Renal cortex interstitium (tissue), 11 donors: ENCODE measurements around the gene MPHOSPH6. TPM values are rescaled to one million over a fixed set of nuclear protein-coding genes. Genes with fewer than 3 reads are reported as not detected.
"Not testable (repeated sequence)": the region's sequence is repeated elsewhere in the genome, so short reads cannot be mapped to it uniquely, and the experiment has no call there.

Experiments
- DNase-seq, 11 donors: peaks; one replicate each; pipeline ENCODE4 v3.0.0-alpha.2; 2013; ENCODE audit warnings: low read depth in 9 of 11, low spot score in 4 of 11; ENCODE audit errors: extremely low read depth in 1 of 11
- polyA plus RNA-seq, 3 donors: library from polyadenylated mRNA; unstranded; fragments of 120-200 nt; gene quantifications; one replicate each; pipeline ENCODE4 v1.2.1, GENCODE V29; 2013; ENCODE audit not compliant: insufficient read length in 3 of 3

Gene MPHOSPH6
- polyA plus RNA-seq, 3 donors: 46.6 to 59.5 (median 49.5) TPM

DNA sequence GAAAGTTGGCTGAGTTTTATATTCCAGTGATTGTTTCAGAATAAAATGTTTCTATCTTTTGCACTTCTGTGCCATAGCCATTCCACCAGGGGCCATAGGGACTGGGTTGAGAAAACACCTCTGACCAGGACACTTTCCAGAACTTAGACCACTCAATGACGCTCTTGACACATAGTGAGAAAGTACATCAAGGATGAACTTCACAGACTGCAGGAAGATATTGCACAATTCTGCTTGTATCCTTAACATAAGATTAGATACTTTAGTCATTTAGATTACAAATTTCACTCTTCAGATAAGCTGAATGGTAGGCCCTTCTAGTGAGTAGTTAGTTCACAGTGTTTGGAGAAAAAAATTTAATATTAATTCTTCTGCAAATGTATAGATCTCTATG, 13.0 kb upstream of the MPHOSPH6 start:
- no peak for DNase-seq

DNA sequence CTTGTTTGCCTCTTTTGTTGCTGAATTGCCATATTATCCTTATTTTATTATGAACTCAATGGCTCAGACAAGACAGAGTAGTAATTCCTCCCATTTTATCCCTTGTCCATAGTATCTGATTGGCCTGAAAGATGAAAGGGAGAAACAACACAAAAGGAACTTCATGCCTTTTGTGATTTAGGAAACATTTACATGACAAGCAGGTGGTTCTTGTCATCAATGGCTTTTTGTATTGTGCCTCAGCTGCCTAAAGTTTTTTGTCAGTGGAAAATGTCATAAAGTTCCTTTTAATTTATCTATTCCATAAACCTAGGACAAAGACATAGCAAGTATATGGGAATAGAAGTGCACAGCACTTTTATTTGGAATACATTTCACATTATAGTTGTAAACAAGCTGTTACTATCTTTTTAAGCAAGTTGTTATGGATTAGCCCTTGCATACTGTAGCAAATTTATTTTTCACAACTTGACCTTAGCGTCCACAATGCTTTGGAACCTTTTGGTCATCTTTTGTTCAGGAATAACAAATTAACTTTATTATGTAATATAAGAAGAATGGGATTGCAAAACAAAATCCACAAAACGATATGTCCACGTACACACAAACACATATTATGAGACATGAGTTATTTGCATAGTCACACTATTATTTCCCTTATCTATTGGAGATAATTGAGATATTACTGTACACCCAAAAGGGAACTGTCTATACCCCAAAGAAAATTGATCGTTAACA, 12.4 kb upstream of the MPHOSPH6 start:
- peak in 6 of 11 donors; percentile 22 to 76 (median 56) for DNase-seq

GRCh38 chr16:82181461-82182185, 11.6 kb upstream of the MPHOSPH6 start:
- DNase-seq: no peak

DNA sequence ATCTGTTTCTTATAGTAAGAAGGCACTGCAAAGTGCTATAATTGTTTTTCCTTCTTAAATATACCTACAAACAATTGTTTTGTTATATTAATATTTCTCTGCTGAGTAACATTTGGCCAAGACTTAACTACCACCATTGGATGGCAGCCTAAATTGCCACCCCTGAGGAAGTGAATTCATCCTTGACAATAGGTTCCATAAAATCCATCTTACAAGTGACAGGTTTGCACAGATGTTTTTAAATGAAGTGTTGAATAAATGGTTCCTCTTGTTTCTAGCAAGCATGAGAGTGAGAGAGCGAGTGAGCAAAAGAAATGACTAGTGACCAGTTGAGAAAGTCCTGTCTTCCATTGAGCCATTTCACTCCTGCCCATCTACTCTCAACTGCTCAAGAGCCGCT, 8.3 kb upstream of the MPHOSPH6 start:
- DNase-seq: no peak

DNA sequence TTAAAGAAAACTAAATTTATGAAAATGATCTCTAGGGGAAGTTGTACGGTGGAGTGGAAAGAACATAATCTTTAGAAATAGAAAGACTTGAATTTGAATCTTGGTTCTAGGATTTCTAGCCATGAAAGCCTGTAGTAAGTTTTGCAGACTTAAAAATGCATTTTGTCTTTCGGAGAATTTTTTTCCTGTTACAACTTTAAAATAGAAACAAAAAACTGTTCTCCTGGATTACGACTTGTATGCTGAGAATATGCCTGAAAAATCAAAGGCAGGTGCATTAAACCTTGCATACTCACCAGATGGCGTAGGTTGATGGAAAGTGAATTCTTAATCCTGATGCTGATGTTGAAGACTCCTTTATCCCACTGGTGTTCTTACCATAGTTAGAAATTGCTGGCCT, 7.5 kb upstream of the MPHOSPH6 start:
- DNase-seq: no peak

DNA sequence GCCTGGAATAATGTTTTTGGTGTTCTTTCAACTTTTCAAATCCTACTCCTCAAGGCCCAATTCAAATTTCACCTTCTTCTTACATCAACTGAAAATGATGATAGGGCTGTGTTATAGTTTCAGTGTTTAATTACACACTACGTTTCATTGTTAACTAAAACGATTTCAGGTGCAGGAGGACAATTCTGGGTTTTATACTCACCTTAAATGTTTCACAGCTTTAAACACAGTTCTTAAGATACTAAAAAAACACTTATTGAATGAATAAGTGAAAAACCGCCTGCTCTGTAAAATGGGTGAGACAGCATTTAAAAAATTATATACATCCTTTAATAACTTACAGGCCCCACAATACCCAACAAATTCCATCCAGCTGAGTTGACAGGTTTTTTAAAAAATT, 6.2 kb upstream of the MPHOSPH6 start:
- no peak for DNase-seq

GRCh38 chr16:82175627-82176026, 5.6 kb upstream of the MPHOSPH6 start:
- no peak for DNase-seq

DNA sequence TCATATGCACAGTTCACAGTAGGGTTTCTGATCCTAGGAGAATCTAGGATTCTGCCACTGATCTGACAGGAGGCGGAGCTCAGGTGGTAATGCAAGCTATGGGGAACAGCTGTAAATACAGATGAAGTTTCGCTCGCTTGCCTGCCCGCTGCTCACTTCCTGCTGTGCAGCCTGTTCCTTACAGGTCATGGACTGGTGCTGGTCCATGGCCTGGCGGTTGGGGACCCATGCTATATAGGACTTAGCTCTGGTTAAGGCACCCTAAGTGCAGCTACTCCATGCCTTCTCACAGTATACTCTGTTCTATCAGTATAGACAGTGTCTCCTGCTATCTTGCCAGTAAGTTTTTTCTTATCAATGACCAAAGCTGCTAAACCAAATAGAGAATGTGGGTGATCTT, 2.4 kb downstream of the MPHOSPH6 start:
- no peak for DNase-seq

DNA sequence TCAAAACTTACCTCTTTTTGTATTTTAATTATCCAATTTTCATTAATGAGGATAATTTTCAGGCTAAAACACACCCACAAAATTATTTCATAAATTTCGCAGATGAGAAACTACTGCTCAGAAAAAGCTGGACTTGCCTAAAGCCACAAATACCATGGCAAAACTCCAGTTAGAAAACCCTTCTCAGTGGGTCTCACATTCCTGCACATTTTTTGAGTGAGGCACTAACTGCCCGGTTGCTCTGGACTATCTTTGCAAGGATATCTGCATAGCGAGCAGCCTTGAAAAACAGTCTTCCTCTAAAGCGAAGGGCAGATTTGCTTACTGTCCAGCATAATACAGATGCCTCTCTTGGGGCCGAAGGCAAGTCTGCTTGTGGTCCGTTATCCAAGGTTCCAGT, 9.8 kb downstream of the MPHOSPH6 start:
- no peak for DNase-seq

DNA sequence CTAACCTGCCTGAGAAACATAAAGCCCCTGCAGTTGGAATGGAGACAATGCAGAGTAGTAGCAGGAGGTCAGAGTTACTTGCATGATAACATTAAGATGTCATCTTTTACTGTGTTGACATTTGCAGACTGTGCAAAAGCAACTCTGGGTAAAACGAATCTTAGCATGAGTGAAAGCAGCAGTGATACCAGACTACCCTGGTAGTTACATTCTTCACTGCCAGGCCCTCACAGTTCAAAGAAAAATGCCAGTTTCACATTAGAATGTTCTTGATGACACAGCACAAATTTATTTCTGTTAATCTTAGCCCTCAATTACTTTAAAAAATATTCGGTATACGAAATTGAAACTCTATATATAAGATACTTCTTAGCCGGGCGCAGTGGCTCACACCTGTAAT, 12.2 kb downstream of the MPHOSPH6 start:
- DNase-seq: no peak

DNA sequence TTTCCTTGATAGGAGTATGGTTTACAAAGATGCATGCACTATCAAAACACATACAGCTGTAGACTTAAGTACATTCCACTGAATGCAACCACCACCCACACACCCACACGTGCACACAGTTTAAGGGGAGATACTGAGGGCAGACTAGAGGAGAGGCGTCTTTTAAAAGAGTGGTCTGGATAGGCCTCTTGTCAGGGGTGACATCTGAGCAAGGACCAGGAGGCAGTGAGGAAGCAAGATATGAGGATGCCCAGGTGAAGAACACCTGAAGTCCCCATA, 12.6 kb downstream of the MPHOSPH6 start:
- no peak for DNase-seq

DNA sequence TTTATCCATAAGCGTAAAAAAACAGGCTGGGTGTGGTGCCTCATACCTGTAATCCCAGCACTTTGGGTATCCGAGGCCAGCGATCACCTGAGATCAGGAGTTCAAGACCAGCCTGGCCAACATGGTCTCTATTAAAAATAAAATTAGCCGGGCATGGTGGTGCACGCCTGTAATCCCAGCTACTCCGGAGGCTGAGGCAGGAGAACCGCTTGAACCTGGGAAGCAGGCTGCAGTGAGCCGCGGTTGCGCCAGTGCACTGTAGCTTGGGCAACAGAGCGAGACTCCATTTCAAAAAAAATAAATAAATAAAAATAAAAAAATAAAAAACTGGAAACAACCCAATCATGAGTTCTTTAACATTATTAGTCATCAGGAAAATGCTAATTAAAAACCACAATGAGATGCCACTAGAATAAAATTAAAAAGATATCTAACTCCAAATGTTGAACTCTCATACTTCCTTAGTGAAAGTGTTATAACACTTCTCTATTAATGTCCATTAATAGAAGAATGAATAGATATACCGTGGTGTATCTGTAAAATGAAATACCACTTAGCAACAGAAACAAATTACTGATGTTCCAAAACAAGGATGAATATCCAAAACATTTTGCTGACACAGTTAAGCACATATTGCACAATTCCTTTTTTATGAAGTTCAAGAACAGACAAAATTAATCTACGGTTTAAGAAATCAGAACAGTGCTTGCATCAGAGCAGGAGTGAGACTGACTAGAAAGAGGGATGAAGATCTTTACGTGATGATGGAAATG, 13.1 kb downstream of the MPHOSPH6 start:
- no peak for DNase-seq

GRCh38 chr16:82152641-82153112, 17.3 kb downstream of the MPHOSPH6 start:
- no peak for DNase-seq

DNA sequence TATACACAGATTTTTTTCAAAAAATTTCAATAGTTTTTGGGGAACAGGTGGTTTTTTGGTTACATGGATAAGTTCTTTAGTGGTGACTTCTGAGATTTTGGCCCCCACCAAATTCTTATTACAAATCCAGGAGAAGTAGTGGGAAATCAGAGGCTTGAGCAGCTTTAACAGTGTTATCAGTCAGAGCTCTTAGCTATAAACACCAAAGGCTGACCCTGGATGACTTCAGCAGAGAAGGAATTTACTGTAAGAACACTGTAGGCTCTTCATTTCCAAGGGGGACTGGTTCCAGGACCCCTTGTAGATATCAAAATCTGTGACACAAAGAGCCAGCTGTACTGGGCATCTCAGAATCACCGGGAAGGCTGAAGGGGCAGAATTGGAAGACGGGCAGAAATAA, 17.8 kb downstream of the MPHOSPH6 start:
- no peak for DNase-seq

DNA sequence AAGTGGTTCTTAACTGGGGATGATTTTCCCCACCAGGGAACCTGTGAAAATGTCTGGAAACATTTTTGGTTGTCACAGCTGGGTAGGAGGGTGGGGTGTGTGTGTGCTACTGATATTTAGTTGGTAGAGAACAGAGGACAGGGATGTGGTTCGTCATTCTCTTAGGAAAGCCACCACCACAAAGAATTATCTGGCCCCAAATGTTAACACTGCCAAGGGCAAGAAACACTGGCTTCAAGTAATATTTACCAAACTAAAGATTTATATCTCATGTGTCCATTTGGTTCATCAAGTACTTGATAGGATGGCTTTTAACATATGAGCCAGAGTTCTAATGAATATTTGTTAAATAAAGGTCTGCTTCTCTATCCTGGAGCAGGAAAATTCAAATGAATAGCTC, 19.5 kb downstream of the MPHOSPH6 start:
- DNase-seq: no peak

GRCh38 chr16:82149536-82149935, 20.5 kb downstream of the MPHOSPH6 start:
- DNase-seq: no peak

DNA sequence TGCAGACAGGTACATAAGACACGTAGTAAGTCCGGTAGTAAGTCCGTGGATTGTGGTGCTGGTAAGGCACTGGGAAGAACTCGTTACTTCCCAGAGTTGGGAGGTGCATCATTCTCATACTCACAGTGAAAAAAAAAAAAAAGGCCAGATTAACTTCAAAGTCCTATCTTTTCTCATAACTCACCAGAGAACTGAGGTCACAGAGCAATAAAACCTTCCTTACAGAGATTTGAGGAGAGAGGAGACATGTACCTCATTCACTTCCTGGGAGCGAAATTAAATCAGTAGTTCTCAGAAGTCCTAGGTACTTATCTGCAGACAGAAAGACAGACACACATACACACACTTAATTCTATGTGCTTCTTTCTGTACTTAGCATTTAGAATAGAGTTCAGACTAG, 22.5 kb downstream of the MPHOSPH6 start:
- DNase-seq: no peak

DNA sequence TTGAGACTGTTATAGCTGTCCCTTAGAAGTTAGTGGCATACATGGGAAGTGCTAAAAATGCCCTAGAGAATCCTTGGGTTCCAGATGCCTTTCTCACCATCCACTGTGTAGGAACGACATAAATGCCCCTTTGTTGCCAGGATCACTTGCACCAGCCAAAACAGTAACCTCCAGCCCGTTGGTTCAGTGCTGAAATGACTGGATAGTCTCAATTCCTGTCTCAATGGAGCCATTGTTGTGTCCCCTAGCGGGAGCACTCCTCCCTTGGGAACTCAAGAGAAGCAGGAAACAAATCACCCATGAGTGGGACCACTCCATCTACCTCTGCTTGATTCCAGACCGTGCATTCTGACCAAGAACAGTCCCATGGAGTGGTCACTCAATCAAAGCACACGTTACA, 23.1 kb downstream of the MPHOSPH6 start:
- DNase-seq: no peak

- no peak for DNase-seq
These were observed 23.5 kb downstream of the MPHOSPH6 start for GRCh38 chr16:82146556-82146955.

DNA sequence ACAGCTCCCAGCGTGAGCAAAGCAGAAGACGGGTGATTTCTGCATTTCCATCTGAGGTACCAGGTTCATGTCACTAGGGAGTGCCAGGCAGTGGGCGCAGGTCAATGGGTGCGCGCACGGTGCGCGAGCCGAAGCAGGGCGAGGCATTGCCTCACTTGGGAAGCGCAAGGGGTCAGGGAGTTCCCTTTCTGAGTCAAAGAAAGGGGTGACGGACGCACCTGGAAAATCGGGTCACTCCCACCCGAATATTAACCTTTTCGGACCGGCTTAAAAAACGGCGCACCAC, 30.8 kb downstream of the MPHOSPH6 start:
- DNase-seq: not testable (repeated sequence)
